Measurements from ENCODE around the gene NRXN3.

Gene NRXN3

DNA sequence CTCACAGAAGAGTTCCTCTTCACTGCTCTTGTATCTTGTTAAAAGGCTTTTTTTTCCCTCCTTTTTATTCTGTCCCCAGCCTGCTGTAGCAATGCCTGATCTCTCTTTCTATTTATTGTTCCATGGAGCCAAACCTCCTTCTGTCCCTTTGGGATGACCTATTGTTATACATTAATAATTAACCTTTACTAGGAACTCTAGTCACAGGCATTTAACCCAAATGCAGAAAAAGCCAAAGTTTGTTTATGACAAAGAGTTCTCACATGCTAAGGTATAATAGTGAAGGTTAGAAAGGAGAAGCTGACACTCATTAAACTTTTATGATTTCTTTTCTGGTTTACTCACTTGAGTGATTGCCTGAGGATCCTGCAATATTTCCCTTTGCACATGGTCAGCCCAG, 535.8 kb downstream of the NRXN3 start:
- H3K4me3 ChIP-seq (ENCODE audit: low read depth, low read length), result no peak overlapping the region
- TF ChIP-seq, protein P1, sequence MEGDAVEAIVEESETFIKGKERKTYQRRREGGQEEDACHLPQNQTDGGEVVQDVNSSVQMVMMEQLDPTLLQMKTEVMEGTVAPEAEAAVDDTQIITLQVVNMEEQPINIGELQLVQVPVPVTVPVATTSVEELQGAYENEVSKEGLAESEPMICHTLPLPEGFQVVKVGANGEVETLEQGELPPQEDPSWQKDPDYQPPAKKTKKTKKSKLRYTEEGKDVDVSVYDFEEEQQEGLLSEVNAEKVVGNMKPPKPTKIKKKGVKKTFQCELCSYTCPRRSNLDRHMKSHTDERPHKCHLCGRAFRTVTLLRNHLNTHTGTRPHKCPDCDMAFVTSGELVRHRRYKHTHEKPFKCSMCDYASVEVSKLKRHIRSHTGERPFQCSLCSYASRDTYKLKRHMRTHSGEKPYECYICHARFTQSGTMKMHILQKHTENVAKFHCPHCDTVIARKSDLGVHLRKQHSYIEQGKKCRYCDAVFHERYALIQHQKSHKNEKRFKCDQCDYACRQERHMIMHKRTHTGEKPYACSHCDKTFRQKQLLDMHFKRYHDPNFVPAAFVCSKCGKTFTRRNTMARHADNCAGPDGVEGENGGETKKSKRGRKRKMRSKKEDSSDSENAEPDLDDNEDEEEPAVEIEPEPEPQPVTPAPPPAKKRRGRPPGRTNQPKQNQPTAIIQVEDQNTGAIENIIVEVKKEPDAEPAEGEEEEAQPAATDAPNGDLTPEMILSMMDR (IDR thresholded peaks at IDR 0.05; ENCODE audit: insufficient read depth, low read depth, low read length, missing control alignments), result no peak
- DNase-seq (ENCODE audit: low read depth), result no peak

- no peak for DNase-seq (ENCODE audit: low read depth)
- no peak overlapping the region for H3K4me3 ChIP-seq (ENCODE audit: low read depth, low read length)
- TF ChIP-seq, protein P1 (IDR thresholded peaks at IDR 0.05; ENCODE audit: insufficient read depth, low read depth, low read length, missing control alignments), result no peak
These were observed 539.8 kb downstream of the NRXN3 start for GRCh38 chr14:78709795-78710557.

DNA sequence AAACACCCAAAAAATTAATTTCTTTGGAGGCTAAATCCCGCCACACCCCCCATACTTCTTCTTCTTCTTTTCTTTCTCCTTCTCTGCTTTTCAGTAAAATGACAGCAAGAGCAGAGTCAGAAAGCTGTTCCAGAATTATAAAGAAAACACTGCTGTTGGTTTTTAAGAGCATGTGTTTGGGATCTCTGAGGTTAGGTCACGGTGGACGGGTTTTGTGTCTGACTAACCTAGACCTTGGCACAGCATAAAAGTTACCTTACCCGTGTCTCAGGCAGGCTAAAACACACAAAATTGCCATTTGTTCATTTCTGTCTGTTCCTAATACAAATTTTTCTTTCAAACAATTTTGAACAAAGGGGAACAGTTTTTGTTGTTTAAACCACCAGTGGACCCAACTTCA, 540.8 kb downstream of the NRXN3 start:
- peak; percentile 4 for DNase-seq (ENCODE audit: low read depth)
- TF ChIP-seq, protein P1 (IDR thresholded peaks at IDR 0.05; ENCODE audit: insufficient read depth, low read depth, low read length, missing control alignments), result no peak

GRCh38 chr14:78713716-78714115, 543.5 kb downstream of the NRXN3 start:
- no peak overlapping the region for H3K4me3 ChIP-seq (ENCODE audit: low read depth, low read length)
- DNase-seq (ENCODE audit: low read depth), result no peak
- TF ChIP-seq, protein P1 (IDR thresholded peaks at IDR 0.05; ENCODE audit: insufficient read depth, low read depth, low read length, missing control alignments), result no peak

More for the DNA sequence above, 540.8 kb downstream of the NRXN3 start:
- H3K4me3 ChIP-seq (ENCODE audit: low read depth, low read length), result no peak overlapping the region

GRCh38 chr14:78714711-78715110, 544.5 kb downstream of the NRXN3 start:
- DNase-seq (ENCODE audit: low read depth), result no peak
- TF ChIP-seq, protein P1 (IDR thresholded peaks at IDR 0.05; ENCODE audit: insufficient read depth, low read depth, low read length, missing control alignments), result no peak
- no peak overlapping the region for H3K4me3 ChIP-seq (ENCODE audit: low read depth, low read length)

GRCh38 chr14:78721756-78722480, 551.7 kb downstream of the NRXN3 start:
- peak; percentile 31 for DNase-seq (ENCODE audit: low read depth)
- TF ChIP-seq, protein P1 (IDR thresholded peaks at IDR 0.05; ENCODE audit: insufficient read depth, low read depth, low read length, missing control alignments), result no peak
- H3K4me3 ChIP-seq (ENCODE audit: low read depth, low read length), result no peak overlapping the region
